ENCODE results near the gene TTLL7.
A peak's percentile ranks its signal among the peaks of the same experiment; 100 is the strongest.

The TTLL7 gene

DNA sequence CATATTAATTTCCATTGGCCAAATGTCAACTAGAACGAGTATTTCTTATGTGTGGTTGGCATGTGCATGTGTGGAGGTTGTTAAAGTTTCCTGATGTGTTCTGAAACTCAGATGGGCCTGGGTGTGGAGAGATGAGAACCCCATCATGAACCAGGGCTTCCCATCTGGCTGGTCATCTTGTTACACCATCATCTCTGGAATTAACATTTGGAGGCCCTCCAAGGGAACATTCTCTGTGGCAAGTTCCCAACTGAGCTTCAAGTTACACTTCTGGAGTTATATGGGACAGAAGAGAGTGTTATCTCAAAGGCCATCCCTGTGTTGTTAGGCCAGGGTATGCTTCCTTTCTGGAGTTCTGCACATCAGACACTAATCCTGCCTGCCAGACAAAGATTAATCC is 183.6 kb downstream of the TTLL7 start:
- peak; percentile 93 for DNase-seq (ENCODE audit: low read depth)

More for the DNA sequence above, 183.6 kb downstream of the TTLL7 start:
- H3K4me3 ChIP-seq (ENCODE audit: low read length), result no peak overlapping the region
- no peak for TF ChIP-seq CTCF (conservative IDR thresholded peaks at IDR 0.05; ENCODE audit: low read length)
